WTC11 (cell line): Measurements from ENCODE around the gene INPP5A. TPM values are rescaled to one million over a fixed set of nuclear protein-coding genes. Genes with fewer than 3 reads are reported as not detected.

Experiments used
- ATAC-seq: fragments of 200-7000 bp; cut with Tn5 transposase; 2 replicates; pipeline ENCODE4 v1.10.0; 2021; ENCODE audit warnings: mild to moderate bottlenecking, moderate library complexity
- CTCF ChIA-PET: fragments of 300-600 bp; sonication (Branson Sonifier 250); formaldehyde crosslinking; loops from one replicate; lab custom pipeline; 2021; ENCODE audit warnings: antibody characterized with exemption; lab: Charles Lee
- POLR2A ChIA-PET: fragments of 350-600 bp; sonication (Branson Sonifier 250); formaldehyde crosslinking; loops from one replicate; lab custom pipeline; 2021; ENCODE audit warnings: antibody characterized with exemption; lab: Charles Lee
- DNase-seq: peaks from one replicate; pipeline ENCODE4 v3.0.0; 2021; ENCODE audit warnings: low spot score
- H3K27ac Mint-ChIP-seq: 2 replicates; pipeline ENCODE4 v1.8.0; 2021; ENCODE audit warnings: mixed read lengths
- H3K27me3 Mint-ChIP-seq: 2 replicates; pipeline ENCODE4 v1.8.0; 2021; ENCODE audit warnings: low read depth, mild to moderate bottlenecking, moderate library complexity, mixed read lengths
- H3K36me3 Mint-ChIP-seq: 2 replicates; pipeline ENCODE4 v1.8.0; 2021; ENCODE audit warnings: mixed read lengths
- H3K4me1 Mint-ChIP-seq: 2 replicates; pipeline ENCODE4 v1.8.0; 2022; ENCODE audit warnings: mixed read lengths
- H3K4me3 Mint-ChIP-seq: 2 replicates; pipeline ENCODE4 v1.8.0; 2021; ENCODE audit warnings: mild to moderate bottlenecking, moderate library complexity, mixed read lengths
- H3K9me3 Mint-ChIP-seq: 2 replicates; pipeline ENCODE4 v1.8.0; 2021; ENCODE audit warnings: mixed read lengths
- ATF3 ChIP-seq: sonication (generic); formaldehyde crosslinking; conservative IDR thresholded peaks from 2 replicates; pipeline ENCODE4 v1.8.1; 2022; ENCODE audit warnings: mild to moderate bottlenecking, missing genetic modification reagents
- ELF4 ChIP-seq: sonication (generic); formaldehyde crosslinking; IDR thresholded peaks from 2 replicates; pipeline ENCODE4 v1.8.1; 2022; ENCODE audit warnings: low read depth, mild to moderate bottlenecking, moderate library complexity, missing genetic modification reagents
- NR1H2 ChIP-seq: sonication (generic); formaldehyde crosslinking; IDR thresholded peaks from 2 replicates; pipeline ENCODE4 v1.9.0; 2021; ENCODE audit warnings: mild to moderate bottlenecking, moderate library complexity, missing genetic modification reagents
- NR2C2 ChIP-seq: sonication (generic); formaldehyde crosslinking; IDR thresholded peaks from 2 replicates; pipeline ENCODE4 v1.8.0; 2022; ENCODE audit warnings: mild to moderate bottlenecking, missing genetic modification reagents
- NR3C1 ChIP-seq: sonication (generic); formaldehyde crosslinking; conservative IDR thresholded peaks from 2 replicates; pipeline ENCODE4 v1.8.1; 2023; ENCODE audit warnings: low read depth, mild to moderate bottlenecking, missing genetic modification reagents
- OVOL2 ChIP-seq: fragments of 250-450 bp; sonication (Bioruptor Pico); IDR thresholded peaks from 2 replicates; pipeline ENCODE4 v1.9.0; 2021; ENCODE audit warnings: mild to moderate bottlenecking, borderline replicate concordance
- TEAD1 ChIP-seq: sonication (generic); formaldehyde crosslinking; IDR thresholded peaks from 2 replicates; pipeline ENCODE4 v1.8.0; 2022; ENCODE audit warnings: mild to moderate bottlenecking, missing genetic modification reagents
- USF1 ChIP-seq: sonication (generic); formaldehyde crosslinking; IDR thresholded peaks from 2 replicates; pipeline ENCODE4 v1.8.0; 2022; ENCODE audit warnings: mild to moderate bottlenecking, missing genetic modification reagents
- ZNF281 ChIP-seq: sonication (generic); formaldehyde crosslinking; IDR thresholded peaks from 2 replicates; pipeline ENCODE4 v1.8.0; 2023; ENCODE audit warnings: mild to moderate bottlenecking, missing genetic modification reagents
- ZNF425 ChIP-seq: fragments of 250-450 bp; sonication (Bioruptor Pico); conservative IDR thresholded peaks from 2 replicates; pipeline ENCODE4 v1.9.0; 2021; ENCODE audit warnings: mild to moderate bottlenecking
- ZSCAN18 ChIP-seq: fragments of 250-450 bp; sonication (Bioruptor Pico); IDR thresholded peaks from 2 replicates; pipeline ENCODE4 v2.1.2; 2022; ENCODE audit warnings: mild to moderate bottlenecking, moderate library complexity
- total RNA-seq: library from RNA; stranded (reverse); gene quantifications from 3 replicates; pipeline ENCODE4 v1.2.3, GENCODE V29; 2021
- TF ChIP-seq, protein P1 (sequence below): sonication (generic); formaldehyde crosslinking; IDR thresholded peaks from 2 replicates; pipeline ENCODE4 v1.8.0; 2022; ENCODE audit warnings: missing genetic modification reagents
- TF ChIP-seq, protein P2 (sequence below): sonication (generic); formaldehyde crosslinking; IDR thresholded peaks from 2 replicates; pipeline ENCODE4 v1.8.0; 2022; ENCODE audit warnings: mild to moderate bottlenecking, missing genetic modification reagents
- TF ChIP-seq, protein P3 (sequence below): fragments of 250-450 bp; sonication (Bioruptor Pico); IDR thresholded peaks from 2 replicates; pipeline ENCODE4 v1.9.0; 2021; ENCODE audit warnings: moderate library complexity, mild to moderate bottlenecking, inconsistent platforms, borderline replicate concordance
- TF ChIP-seq, protein P4 (sequence below): sonication (generic); formaldehyde crosslinking; IDR thresholded peaks from 2 replicates; pipeline ENCODE4 v1.8.1; 2023; ENCODE audit warnings: mild to moderate bottlenecking, missing genetic modification reagents, borderline replicate concordance

The INPP5A gene
- total RNA-seq, 1 experiment from 2014 or later = 22.1 TPM

DNA sequence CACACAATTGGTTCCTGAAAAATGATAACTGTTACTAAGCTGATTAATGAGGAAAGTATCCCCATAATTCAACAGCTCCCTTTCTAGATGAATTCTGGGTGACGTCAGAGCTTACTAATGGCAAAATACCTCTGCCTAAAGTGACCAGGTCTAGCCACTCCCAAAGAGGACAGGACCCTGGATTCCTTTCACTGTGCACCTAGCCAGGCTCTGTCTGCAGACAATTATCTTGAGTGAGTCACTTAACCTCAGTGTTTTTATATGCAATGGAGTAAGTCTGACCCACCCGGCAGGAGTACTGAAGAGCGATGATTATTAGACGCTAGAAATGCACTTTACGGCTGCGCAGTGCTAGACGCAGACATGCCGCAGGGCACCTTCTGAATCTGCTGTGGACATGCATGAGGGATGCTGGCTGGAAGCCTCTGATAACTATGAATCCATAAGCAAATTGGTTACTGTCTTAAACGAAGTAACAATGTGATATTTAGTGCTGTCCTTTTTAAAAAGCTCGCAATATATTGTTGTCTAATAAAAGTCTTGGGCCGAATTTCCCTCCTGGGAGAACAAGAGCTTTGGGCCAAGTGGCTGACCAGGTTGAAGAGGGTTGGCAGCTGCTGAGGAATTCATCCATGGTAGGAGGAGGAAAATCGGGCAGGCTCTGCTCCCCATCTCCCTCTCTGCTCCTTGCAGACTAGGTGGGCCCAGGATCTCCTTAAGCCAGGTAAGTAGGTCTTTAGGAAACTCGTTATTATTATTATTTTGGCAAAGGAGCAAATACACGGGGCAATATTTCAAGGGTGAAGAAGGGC lies 4.6 kb upstream of the INPP5A start:
- Mint-ChIP-seq H3K27ac (no peak overlapping the region), H3K4me3 (no peak overlapping the region), H3K27me3 (peaks cover 29% of the 10 kb centered on the region), H3K9me3 (peaks cover 18% of the 10 kb centered on the region), H3K36me3 (peaks cover 5% of the 10 kb centered on the region), H3K4me1 (peaks cover 19% of the 10 kb centered on the region)
- CTCF ChIA-PET = interaction anchor here (1.7 kb wide), 1 partner anchor 172 kb away, joined by 4 read pairs; no protein-coding TSS in a partner anchor
- POLR2A ChIA-PET = no interaction called here
- TF ChIP-seq, protein P1, sequence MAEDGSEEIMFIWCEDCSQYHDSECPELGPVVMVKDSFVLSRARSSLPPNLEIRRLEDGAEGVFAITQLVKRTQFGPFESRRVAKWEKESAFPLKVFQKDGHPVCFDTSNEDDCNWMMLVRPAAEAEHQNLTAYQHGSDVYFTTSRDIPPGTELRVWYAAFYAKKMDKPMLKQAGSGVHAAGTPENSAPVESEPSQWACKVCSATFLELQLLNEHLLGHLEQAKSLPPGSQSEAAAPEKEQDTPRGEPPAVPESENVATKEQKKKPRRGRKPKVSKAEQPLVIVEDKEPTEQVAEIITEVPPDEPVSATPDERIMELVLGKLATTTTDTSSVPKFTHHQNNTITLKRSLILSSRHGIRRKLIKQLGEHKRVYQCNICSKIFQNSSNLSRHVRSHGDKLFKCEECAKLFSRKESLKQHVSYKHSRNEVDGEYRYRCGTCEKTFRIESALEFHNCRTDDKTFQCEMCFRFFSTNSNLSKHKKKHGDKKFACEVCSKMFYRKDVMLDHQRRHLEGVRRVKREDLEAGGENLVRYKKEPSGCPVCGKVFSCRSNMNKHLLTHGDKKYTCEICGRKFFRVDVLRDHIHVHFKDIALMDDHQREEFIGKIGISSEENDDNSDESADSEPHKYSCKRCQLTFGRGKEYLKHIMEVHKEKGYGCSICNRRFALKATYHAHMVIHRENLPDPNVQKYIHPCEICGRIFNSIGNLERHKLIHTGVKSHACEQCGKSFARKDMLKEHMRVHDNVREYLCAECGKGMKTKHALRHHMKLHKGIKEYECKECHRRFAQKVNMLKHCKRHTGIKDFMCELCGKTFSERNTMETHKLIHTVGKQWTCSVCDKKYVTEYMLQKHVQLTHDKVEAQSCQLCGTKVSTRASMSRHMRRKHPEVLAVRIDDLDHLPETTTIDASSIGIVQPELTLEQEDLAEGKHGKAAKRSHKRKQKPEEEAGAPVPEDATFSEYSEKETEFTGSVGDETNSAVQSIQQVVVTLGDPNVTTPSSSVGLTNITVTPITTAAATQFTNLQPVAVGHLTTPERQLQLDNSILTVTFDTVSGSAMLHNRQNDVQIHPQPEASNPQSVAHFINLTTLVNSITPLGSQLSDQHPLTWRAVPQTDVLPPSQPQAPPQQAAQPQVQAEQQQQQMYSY (CRISPR knock-in tag) = no peak
- TF ChIP-seq NR1H2 (CRISPR knock-in tag) (no peak), ZNF281 (CRISPR knock-in tag) (no peak), NR2C2 (CRISPR knock-in tag) (no peak), USF1 (CRISPR knock-in tag) (no peak), NR3C1 (CRISPR knock-in tag) (no peak), OVOL2 (no peak), ATF3 (CRISPR knock-in tag) (no peak), ZSCAN18 (no peak)
- TF ChIP-seq, protein P2, sequence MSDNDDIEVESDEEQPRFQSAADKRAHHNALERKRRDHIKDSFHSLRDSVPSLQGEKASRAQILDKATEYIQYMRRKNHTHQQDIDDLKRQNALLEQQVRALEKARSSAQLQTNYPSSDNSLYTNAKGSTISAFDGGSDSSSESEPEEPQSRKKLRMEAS (CRISPR knock-in tag) = no peak
- TF ChIP-seq, protein P3, sequence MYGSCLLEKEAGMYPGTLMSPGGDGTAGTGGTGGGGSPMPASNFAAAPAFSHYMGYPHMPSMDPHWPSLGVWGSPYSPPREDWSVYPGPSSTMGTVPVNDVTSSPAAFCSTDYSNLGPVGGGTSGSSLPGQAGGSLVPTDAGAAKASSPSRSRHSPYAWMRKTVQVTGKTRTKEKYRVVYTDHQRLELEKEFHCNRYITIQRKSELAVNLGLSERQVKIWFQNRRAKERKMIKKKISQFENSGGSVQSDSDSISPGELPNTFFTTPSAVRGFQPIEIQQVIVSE (CRISPR knock-in tag) = no peak
- ATAC-seq (no peak), DNase-seq (no peak)

DNA sequence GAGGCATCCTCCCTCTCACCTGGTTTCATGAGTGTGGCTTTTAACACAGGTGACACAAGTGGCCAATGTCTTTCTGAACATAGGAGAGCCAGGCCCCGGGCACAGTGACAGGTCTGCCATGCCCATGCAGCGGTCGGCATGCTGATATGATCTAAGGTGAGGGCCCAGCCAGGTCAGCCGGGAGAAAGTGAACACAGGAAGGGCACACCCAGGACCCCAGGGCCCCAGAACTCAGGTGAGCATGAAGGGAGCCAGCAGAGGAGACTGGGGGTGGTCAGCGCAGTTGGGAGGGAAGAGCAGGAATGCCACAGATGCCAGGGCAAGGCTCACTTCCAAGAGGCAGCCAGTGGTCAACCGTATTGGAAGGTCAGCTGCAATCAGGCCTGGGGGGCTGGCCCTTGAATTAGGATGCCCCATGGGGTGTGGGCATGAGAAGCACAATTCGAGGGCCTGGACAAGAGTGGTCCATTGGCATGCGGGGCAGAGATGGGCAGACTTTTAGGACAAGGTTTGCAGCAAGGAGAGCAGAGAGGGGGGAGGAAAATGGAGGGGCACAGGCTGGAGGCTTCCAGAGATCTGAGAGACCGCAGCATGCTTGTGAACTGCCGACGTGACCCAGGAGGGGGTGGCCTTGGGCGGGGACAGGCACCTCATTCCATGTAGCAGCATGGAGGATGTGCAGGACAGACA lies 3.9 kb upstream of the INPP5A start:
- ChIA-PET CTCF (no interaction called here), POLR2A (no interaction called here)
- H3K27me3 Mint-ChIP-seq = peaks cover 28% of the 10 kb centered on the region
- no peak overlapping the region for H3K27ac Mint-ChIP-seq
- DNase-seq = peak; percentile 8
- H3K4me3 Mint-ChIP-seq = no peak overlapping the region
- H3K36me3 Mint-ChIP-seq = peaks cover 5% of the 10 kb centered on the region
- peaks cover 18% of the 10 kb centered on the region for H3K9me3 Mint-ChIP-seq
- H3K4me1 Mint-ChIP-seq = peaks cover 24% of the 10 kb centered on the region
- ATAC-seq = no peak
- TF ChIP-seq ELF4 (CRISPR knock-in tag) (no peak), ZNF425 (CRISPR knock-in tag) (no peak), TEAD1 (CRISPR knock-in tag) (no peak)
- TF ChIP-seq, protein P4, sequence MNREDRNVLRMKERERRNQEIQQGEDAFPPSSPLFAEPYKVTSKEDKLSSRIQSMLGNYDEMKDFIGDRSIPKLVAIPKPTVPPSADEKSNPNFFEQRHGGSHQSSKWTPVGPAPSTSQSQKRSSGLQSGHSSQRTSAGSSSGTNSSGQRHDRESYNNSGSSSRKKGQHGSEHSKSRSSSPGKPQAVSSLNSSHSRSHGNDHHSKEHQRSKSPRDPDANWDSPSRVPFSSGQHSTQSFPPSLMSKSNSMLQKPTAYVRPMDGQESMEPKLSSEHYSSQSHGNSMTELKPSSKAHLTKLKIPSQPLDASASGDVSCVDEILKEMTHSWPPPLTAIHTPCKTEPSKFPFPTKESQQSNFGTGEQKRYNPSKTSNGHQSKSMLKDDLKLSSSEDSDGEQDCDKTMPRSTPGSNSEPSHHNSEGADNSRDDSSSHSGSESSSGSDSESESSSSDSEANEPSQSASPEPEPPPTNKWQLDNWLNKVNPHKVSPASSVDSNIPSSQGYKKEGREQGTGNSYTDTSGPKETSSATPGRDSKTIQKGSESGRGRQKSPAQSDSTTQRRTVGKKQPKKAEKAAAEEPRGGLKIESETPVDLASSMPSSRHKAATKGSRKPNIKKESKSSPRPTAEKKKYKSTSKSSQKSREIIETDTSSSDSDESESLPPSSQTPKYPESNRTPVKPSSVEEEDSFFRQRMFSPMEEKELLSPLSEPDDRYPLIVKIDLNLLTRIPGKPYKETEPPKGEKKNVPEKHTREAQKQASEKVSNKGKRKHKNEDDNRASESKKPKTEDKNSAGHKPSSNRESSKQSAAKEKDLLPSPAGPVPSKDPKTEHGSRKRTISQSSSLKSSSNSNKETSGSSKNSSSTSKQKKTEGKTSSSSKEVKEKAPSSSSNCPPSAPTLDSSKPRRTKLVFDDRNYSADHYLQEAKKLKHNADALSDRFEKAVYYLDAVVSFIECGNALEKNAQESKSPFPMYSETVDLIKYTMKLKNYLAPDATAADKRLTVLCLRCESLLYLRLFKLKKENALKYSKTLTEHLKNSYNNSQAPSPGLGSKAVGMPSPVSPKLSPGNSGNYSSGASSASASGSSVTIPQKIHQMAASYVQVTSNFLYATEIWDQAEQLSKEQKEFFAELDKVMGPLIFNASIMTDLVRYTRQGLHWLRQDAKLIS (CRISPR knock-in tag) = no peak
